H1 (cell line): Measurements from ENCODE around the gene DLEC1. TPM values are rescaled to one million over a fixed set of nuclear protein-coding genes. Genes with fewer than 3 reads are reported as not detected.

Experiments used
- CEBPB ChIP-seq: IDR thresholded peaks from 2 replicates; pipeline ENCODE4 v1.6.1; 2012; ENCODE audit warnings: low read depth, low read length
- EZH2 ChIP-seq: fragments of 200-600 bp; sonication (generic); IDR thresholded peaks from 2 replicates; pipeline ENCODE4 v1.7.1; 2012; ENCODE audit warnings: low read depth, mild to moderate bottlenecking, moderate library complexity, low read length, inconsistent platforms; ENCODE audit not compliant: severe bottlenecking
- HDAC6 ChIP-seq: IDR thresholded peaks from one replicate; pipeline ENCODE4 v1.7.1; 2012; ENCODE audit warnings: low read depth, mild to moderate bottlenecking, inconsistent platforms, low read length, moderate library complexity
- JUN ChIP-seq: IDR thresholded peaks from 2 replicates; pipeline ENCODE4 v1.6.1; 2011; ENCODE audit warnings: low read depth, mild to moderate bottlenecking, improper control_type of control experiment, low read length
- MAFK ChIP-seq: IDR thresholded peaks from 2 replicates; pipeline ENCODE4 v1.6.1; 2012; ENCODE audit warnings: low read depth, mild to moderate bottlenecking, improper control_type of control experiment, low read length
- NRF1 ChIP-seq: IDR thresholded peaks from 2 replicates; pipeline ENCODE4 v1.6.1; 2011; ENCODE audit warnings: mild to moderate bottlenecking, low read depth, low read length, improper control_type of control experiment
- POLR2AphosphoS5 ChIP-seq: IDR thresholded peaks from 2 replicates; pipeline ENCODE4 v1.6.1; 2011; ENCODE audit warnings: low read depth, low read length
- YY1 ChIP-seq: IDR thresholded peaks from 2 replicates; pipeline ENCODE4 v1.6.1; 2011; ENCODE audit warnings: low read depth, mild to moderate bottlenecking, low read length
- polyA plus RNA-seq, 7 experiments: library from polyadenylated mRNA; depleted of rRNA in 3 of 7; stranded (reverse) in 5 of 7; unstranded in 2 of 7; fragments of >200 nt in 5 of 7; fragments of 200-250 nt in 2 of 7; gene quantifications; 1 replicate in 5 of 7; 2 replicates in 1 of 7; 4 replicates in 1 of 7; pipeline versions ENCODE4 v1.2.1 to v1.2.3, GENCODE V29; 2011 to 2013; ENCODE audit warnings: missing spikeins in 2 of 7, mixed read lengths in 2 of 7
- total RNA-seq: library from RNA; stranded (reverse); fragmentation: NEBNext Ultra II Directional; extraction: Animal tissue kit (Norgen Biotek cat#: 25700); gene quantifications from 2 replicates; pipeline ENCODE4 v1.2.1, GENCODE V29; 2021
- TF ChIP-seq, protein P1 (sequence below): fragments of 300-600 bp; sonication (generic); IDR thresholded peaks from 2 replicates; pipeline ENCODE4 v1.7.1; 2012; ENCODE audit warnings: low read length, moderate library complexity, mild to moderate bottlenecking, inconsistent platforms; ENCODE audit not compliant: insufficient replicate concordance
- TF ChIP-seq, protein P2 (sequence below), 3 experiments: IDR thresholded peaks; 1 replicate in 2 of 3; 2 replicates in 1 of 3; pipeline versions ENCODE4 v1.5.1 to v1.6.1; 2011; ENCODE audit warnings: low read length in 3 of 3, mild to moderate bottlenecking in 3 of 3, inconsistent platforms in 2 of 3, low read depth in 1 of 3, moderate library complexity in 1 of 3; ENCODE audit not compliant: insufficient read depth in 1 of 3; ENCODE audit errors: control extremely low read depth in 1 of 3

The DLEC1 gene
- total and polyA plus RNA-seq, 2 of the 8 experiments (the other 6 are each of a cell fraction or from before 2014, with no cell fraction given) = 0.26 to 0.76 TPM

DNA sequence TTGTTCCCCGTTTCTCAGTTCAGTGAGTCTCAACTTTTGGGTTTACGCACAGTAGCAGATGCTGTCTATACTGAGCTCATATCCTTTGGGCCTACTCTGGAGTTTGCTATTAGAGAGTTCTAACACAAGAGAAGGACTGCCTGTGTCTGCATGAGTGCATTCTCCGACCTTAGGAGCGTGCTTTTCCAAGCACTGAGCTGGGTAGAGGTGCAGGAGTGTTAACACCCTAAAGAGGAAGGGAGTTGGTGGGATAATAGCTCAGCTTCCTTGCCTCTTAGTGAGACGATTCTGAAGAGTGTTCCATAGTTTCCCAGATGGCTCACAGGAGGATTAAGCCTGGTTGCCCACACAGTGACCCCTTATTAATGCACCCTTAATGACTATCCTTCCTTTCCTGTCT is 119.5 kb downstream of the DLEC1 start (continued):
- TF ChIP-seq, protein P1, sequence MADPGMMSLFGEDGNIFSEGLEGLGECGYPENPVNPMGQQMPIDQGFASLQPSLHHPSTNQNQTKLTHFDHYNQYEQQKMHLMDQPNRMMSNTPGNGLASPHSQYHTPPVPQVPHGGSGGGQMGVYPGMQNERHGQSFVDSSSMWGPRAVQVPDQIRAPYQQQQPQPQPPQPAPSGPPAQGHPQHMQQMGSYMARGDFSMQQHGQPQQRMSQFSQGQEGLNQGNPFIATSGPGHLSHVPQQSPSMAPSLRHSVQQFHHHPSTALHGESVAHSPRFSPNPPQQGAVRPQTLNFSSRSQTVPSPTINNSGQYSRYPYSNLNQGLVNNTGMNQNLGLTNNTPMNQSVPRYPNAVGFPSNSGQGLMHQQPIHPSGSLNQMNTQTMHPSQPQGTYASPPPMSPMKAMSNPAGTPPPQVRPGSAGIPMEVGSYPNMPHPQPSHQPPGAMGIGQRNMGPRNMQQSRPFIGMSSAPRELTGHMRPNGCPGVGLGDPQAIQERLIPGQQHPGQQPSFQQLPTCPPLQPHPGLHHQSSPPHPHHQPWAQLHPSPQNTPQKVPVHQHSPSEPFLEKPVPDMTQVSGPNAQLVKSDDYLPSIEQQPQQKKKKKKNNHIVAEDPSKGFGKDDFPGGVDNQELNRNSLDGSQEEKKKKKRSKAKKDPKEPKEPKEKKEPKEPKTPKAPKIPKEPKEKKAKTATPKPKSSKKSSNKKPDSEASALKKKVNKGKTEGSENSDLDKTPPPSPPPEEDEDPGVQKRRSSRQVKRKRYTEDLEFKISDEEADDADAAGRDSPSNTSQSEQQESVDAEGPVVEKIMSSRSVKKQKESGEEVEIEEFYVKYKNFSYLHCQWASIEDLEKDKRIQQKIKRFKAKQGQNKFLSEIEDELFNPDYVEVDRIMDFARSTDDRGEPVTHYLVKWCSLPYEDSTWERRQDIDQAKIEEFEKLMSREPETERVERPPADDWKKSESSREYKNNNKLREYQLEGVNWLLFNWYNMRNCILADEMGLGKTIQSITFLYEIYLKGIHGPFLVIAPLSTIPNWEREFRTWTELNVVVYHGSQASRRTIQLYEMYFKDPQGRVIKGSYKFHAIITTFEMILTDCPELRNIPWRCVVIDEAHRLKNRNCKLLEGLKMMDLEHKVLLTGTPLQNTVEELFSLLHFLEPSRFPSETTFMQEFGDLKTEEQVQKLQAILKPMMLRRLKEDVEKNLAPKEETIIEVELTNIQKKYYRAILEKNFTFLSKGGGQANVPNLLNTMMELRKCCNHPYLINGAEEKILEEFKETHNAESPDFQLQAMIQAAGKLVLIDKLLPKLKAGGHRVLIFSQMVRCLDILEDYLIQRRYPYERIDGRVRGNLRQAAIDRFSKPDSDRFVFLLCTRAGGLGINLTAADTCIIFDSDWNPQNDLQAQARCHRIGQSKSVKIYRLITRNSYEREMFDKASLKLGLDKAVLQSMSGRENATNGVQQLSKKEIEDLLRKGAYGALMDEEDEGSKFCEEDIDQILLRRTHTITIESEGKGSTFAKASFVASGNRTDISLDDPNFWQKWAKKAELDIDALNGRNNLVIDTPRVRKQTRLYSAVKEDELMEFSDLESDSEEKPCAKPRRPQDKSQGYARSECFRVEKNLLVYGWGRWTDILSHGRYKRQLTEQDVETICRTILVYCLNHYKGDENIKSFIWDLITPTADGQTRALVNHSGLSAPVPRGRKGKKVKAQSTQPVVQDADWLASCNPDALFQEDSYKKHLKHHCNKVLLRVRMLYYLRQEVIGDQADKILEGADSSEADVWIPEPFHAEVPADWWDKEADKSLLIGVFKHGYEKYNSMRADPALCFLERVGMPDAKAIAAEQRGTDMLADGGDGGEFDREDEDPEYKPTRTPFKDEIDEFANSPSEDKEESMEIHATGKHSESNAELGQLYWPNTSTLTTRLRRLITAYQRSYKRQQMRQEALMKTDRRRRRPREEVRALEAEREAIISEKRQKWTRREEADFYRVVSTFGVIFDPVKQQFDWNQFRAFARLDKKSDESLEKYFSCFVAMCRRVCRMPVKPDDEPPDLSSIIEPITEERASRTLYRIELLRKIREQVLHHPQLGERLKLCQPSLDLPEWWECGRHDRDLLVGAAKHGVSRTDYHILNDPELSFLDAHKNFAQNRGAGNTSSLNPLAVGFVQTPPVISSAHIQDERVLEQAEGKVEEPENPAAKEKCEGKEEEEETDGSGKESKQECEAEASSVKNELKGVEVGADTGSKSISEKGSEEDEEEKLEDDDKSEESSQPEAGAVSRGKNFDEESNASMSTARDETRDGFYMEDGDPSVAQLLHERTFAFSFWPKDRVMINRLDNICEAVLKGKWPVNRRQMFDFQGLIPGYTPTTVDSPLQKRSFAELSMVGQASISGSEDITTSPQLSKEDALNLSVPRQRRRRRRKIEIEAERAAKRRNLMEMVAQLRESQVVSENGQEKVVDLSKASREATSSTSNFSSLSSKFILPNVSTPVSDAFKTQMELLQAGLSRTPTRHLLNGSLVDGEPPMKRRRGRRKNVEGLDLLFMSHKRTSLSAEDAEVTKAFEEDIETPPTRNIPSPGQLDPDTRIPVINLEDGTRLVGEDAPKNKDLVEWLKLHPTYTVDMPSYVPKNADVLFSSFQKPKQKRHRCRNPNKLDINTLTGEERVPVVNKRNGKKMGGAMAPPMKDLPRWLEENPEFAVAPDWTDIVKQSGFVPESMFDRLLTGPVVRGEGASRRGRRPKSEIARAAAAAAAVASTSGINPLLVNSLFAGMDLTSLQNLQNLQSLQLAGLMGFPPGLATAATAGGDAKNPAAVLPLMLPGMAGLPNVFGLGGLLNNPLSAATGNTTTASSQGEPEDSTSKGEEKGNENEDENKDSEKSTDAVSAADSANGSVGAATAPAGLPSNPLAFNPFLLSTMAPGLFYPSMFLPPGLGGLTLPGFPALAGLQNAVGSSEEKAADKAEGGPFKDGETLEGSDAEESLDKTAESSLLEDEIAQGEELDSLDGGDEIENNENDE = no peak
- TF ChIP-seq, protein P2, sequence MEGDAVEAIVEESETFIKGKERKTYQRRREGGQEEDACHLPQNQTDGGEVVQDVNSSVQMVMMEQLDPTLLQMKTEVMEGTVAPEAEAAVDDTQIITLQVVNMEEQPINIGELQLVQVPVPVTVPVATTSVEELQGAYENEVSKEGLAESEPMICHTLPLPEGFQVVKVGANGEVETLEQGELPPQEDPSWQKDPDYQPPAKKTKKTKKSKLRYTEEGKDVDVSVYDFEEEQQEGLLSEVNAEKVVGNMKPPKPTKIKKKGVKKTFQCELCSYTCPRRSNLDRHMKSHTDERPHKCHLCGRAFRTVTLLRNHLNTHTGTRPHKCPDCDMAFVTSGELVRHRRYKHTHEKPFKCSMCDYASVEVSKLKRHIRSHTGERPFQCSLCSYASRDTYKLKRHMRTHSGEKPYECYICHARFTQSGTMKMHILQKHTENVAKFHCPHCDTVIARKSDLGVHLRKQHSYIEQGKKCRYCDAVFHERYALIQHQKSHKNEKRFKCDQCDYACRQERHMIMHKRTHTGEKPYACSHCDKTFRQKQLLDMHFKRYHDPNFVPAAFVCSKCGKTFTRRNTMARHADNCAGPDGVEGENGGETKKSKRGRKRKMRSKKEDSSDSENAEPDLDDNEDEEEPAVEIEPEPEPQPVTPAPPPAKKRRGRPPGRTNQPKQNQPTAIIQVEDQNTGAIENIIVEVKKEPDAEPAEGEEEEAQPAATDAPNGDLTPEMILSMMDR (IDR thresholded peaks at IDR 0.05; ENCODE audit: control extremely low read depth in 1 of 3, insufficient read depth in 1 of 3, low read depth in 1 of 3, low read length in 3 of 3) = no peak
- TF ChIP-seq EZH2 (no peak), MAFK (no peak), YY1 (no peak), CEBPB (no peak), NRF1 (no peak), HDAC6 (no peak), JUN (no peak), POLR2AphosphoS5 (no peak)
